ENCODE measurements around the gene POMGNT1.
A peak's percentile ranks its signal among the peaks of the same experiment; 100 is the strongest.

Gene POMGNT1

DNA sequence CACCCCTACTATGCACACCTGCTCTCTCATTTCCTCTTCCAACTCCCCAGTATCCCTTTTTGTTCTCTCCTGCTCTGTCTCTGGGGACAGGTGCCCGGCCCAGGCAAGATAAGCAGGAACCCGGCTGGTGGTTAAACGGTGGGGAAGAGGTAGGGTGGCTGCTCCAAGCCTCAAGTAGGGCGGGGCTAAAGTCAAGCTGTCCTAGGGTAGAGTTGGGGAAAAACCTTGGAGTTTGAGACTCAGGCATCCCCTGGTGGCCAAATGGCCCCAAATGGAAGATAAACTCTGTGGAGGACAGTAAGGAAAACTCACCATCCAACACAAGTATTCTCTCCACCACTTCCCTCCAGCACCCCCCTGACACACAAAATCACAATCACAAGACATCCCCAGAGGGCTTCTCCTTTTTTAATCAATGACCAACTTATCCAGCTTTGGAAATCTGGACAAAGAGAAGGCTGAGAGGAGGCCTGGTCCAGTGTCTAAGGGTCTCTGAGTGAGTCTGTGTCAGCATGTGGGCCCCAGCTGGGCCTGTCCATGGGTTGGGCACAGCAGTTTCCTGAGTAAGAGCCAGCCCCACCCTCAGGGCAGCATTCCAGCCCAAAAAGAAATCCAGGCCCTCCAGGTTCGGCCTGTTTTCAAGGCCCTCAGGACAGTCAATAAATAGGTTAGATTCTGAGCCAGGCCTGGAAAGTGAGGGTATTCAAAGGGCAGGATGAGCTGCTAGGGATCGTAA, 9.8 kb downstream of the POMGNT1 start:
- in situ Hi-C loops (cut with HindIII; ENCODE audit: low pct_ligation_motif_present, low pct_unique_long_range_greater_than_20kb, low sequenced_read_pairs): loop anchor here (25.0 kb wide), 1 partner anchor 151 kb away; no protein-coding TSS in a partner anchor
- peak; percentile 21 for DNase-seq

DNA sequence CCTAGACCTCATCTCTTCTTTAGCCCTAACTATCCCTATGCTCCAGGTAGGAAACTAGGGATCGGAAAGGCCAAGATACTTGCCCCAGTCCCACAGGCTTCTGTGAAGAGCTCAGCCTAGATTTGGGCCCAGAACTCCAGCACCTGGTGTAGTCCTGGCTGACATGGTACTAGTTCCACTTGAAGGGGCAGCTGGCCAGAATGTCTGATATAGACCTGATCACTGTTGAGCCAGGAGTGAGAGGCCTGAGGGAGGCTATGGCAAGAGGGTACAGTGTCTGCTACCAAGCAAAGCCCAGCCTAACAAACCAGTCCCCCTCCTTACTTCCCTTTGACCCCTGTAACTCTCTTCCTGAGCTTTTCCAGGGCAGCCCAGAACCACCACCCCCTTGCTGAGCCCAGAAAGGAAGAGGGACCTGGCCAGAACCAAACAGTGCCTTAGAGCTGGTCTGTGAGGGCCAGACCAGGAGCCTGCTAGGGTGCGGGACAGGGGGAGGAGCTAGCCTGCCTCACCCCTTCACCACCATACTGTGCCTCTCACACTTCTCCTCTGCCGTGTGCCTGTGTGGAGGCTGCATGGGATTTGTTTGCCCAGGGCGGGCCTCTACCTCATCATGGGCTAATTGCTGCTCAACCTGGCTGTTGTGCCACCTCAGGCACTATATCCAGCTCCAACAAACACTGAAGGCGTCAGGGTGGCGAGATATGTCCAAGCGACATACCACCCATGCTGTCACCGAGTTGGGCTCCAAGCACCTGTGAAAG, 10.9 kb downstream of the POMGNT1 start:
- no peak for DNase-seq
- in situ Hi-C loops (cut with HindIII; ENCODE audit: low pct_ligation_motif_present, low pct_unique_long_range_greater_than_20kb, low sequenced_read_pairs): loop anchor here (25.0 kb wide), 1 partner anchor 150 kb away; no protein-coding TSS in a partner anchor

DNA sequence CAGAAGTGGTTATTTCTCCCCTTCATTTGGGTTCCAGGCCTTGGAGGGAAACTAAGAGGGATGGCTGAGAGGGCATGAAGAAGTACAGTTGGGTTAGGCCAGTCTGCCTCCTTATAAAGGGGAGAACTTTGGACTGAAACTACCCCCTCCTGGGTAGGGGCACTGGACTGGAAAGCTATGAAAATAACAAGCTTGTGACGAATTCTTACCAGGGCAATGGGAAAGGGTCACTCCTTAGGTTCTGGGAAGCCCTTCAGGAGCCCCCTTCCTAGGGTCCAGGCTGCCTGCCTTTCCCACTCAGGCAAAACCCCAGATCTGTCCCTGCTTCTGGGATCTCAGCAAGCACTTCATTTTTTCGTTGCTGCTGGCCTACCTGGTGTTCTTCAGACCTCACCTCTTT, 12.2 kb downstream of the POMGNT1 start:
- DNase-seq: peak; percentile 74
- in situ Hi-C loops (cut with HindIII; ENCODE audit: low pct_ligation_motif_present, low pct_unique_long_range_greater_than_20kb, low sequenced_read_pairs): loop anchor here (25.0 kb wide), 1 partner anchor 149 kb away; no protein-coding TSS in a partner anchor

DNA sequence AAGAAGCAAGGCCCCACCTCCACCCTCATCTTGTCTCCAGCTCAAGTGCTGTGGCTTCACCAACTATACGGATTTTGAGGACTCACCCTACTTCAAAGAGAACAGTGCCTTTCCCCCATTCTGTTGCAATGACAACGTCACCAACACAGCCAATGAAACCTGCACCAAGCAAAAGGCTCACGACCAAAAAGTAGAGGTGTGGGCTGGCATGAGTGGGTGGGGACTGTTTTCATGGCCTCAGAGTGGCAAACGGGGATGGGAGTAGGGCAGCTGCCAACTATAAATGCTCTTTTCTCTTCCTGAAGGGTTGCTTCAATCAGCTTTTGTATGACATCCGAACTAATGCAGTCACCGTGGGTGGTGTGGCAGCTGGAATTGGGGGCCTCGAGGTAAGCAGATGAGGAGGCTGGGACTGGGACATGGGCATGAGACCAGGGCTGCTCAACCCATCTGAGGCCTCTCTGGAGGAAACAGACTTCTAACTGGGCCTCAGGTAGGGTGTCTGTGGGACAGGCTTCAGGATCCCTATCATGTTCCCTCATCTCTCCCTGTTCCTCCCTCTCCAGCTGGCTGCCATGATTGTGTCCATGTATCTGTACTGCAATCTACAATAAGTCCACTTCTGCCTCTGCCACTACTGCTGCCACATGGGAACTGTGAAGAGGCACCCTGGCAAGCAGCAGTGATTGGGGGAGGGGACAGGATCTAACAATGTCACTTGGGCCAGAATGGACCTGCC, 13.1 kb downstream of the POMGNT1 start:
- in situ Hi-C loops (cut with HindIII; ENCODE audit: low pct_ligation_motif_present, low pct_unique_long_range_greater_than_20kb, low sequenced_read_pairs): loop anchor here (25.0 kb wide), 1 partner anchor 148 kb away; no protein-coding TSS in a partner anchor
- DNase-seq: no peak

DNA sequence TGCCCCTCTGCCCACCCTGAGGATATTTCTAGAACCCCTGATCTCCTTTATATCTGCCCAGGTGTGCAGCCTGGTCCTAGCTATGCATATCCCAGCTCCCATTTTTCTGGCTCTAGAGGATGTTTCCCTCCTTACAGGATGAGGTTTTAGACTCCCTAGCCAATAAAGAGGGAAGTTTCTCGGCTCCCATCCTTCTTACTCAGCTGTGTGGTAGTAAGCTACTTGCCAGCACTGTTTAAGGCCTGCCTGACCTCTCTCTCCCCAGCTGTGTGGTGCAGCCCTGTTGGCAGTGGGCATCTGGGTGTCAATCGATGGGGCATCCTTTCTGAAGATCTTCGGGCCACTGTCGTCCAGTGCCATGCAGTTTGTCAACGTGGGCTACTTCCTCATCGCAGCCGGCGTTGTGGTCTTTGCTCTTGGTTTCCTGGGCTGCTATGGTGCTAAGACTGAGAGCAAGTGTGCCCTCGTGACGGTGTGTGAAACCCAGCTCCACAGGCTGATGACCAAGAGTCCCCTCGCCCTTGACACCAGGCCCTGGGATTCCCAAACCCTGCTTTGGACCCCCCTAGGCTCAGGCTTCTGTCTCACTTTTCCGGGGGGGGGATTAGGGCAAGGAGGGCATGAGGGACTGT, 14.2 kb downstream of the POMGNT1 start:
- DNase-seq: peak; percentile 19
- in situ Hi-C loops (cut with HindIII; ENCODE audit: low pct_ligation_motif_present, low pct_unique_long_range_greater_than_20kb, low sequenced_read_pairs): loop anchor here (25.0 kb wide), 1 partner anchor 147 kb away; no protein-coding TSS in a partner anchor

DNA sequence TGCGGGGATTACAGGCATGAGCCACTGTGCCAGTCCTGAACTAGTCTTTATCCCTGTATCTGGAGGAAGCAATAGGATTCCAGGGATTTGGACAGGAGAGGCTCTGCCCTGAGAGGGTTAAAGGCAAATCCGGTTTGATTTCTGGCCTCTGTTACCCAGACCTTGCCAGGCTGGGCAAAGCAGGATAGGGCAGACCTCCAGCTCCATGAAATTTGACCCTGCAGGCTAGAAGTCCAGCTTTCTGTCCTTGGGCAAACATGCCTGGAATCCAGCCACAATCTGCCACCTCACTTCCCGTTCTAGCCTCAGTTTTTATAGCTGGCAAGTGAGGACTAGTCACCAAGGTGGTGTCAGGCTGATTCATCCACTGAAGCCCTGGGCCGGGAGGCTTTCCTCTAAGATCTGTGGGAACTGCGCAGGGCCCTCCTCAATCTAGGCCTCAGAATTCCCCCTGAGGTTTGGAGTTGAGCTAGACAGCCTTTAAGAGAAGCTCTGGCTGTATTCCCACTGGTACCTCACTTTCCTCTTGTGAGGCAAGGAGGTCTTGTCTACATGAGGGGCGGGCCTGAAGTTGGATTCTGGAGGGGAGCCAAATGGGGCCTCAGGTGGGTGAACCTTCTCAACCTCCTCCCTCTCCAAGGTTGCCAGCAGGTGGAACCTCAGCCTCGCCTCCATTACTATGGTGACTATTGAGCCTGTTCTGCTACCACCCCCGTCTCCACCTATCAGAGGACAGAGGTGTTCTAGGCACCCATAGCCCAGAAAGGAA, 15.0 kb downstream of the POMGNT1 start:
- in situ Hi-C loops (cut with HindIII; ENCODE audit: low pct_ligation_motif_present, low pct_unique_long_range_greater_than_20kb, low sequenced_read_pairs): loop anchor here (25.0 kb wide), 1 partner anchor 146 kb away; no protein-coding TSS in a partner anchor
- peak; percentile 98 for DNase-seq

DNA sequence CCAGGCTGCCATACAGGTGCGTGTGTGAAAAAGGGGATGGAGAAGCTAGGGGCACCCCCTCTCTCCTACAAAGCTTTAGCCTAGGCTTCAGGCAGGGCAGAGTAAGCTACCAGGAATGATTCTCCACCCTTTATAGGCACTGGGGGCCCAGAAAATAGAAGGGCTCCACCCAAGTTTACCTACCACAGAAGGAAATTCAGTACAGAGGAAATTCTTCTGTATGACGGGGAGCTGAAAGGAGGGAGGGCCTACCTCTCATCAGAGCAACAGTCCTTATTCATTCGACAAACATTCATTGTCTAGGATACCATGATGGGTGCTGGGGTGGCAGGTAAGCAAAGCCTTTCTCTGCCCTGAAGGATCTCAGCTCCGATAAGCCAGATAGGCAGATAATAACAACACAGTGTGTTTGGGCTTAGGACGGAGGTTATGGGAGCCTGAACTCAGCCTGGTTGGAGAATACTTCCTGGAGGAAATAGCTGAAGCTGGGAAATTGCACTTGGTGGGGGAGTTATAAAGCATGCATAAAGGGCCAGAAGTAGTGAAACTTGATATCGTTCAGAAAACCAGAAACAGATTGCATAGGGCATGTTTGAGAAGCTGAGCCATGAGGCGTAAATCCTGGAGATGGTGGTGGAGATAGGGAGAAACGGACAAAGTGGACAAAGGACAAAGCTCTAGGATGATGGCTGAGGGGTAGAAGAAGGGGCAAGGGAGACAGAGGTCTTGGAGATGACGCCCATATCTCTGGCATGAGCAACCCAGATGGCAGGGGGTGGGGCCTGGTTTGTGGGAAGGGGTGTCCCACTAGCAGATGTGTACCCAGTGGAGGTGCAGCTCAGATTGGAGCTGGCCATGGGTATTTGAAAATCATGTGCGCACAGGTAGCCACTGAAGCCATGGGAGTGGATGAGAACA, 16.6 kb downstream of the POMGNT1 start:
- DNase-seq: no peak
- in situ Hi-C loops (cut with HindIII; ENCODE audit: low pct_ligation_motif_present, low pct_unique_long_range_greater_than_20kb, low sequenced_read_pairs): loop anchor here (25.0 kb wide), 1 partner anchor 144 kb away; no protein-coding TSS in a partner anchor

DNA sequence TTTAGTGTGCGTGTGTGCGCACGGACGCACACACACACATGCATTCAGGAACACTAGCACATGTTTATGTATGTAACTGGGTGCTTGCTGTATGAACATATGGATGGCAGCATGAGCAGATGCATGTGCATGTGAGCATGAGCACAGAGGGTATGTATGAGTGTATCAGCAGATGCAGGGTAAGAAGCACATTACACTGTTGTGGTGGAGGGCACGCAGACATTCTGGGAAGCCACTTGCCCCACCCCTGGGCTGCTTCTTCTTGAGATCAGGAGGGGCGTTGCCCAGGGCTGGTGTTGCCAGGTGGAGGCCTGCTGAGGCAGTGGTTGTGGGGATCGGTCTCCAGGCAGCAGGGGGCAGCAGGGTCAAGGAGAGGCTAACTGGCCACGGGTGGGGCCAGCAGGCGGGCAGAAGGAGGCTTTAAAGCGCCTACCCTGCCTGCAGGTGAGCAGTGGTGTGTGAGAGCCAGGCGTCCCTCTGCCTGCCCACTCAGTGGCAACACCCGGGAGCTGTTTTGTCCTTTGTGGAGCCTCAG, 18.1 kb downstream of the POMGNT1 start:
- in situ Hi-C loops (cut with HindIII; ENCODE audit: low pct_ligation_motif_present, low pct_unique_long_range_greater_than_20kb, low sequenced_read_pairs): loop anchor here (25.0 kb wide), 1 partner anchor 143 kb away; no protein-coding TSS in a partner anchor
- DNase-seq: peak; percentile 74

DNA sequence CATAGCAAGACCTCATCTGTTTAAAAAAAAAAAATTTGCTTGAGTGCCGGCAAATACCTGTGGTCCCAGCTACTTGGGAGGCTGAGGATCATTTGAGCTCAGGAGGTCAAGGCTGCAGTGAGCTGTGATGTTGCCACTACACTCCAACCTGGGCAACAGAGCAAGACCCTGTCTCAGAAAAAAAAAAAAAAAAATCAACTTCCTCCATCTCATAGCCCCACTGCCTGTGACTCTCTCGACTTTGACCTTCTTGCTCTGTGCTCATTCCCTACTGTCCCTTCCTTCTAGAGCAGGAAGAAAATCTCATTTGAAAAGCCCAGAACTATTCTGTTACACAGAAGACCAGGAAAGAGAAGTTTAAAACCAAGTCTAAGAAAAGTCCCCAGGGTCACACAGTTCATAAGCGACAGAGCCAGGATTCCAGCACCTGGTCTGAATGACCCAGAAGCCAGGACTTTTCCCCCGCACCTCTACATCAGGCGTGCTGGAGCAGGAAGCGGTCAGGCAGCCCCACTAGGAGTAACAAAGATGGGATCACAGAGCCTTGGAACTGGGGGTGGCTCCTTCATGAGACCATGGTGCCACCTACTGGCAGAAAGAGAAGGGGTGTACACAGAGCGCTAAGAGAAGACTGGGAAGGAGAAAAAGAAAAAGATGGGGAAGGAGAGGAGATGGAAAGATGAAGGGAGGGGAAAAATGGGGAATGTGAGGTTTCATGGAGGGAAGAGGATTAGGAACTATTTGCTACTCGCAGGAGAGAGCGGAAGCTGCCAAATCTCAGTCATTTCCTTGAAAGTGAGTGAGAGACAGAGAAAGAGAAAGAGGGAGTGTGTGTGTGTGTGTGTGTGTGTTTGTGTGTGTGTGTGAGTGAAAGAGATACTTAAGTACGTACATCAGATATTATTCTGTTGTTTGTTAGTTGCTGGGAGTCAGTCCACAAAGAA, 18.8 kb downstream of the POMGNT1 start:
- DNase-seq: peak; percentile 88
- in situ Hi-C loops (cut with HindIII; ENCODE audit: low pct_ligation_motif_present, low pct_unique_long_range_greater_than_20kb, low sequenced_read_pairs): loop anchor here (25.0 kb wide), 1 partner anchor 142 kb away; no protein-coding TSS in a partner anchor

DNA sequence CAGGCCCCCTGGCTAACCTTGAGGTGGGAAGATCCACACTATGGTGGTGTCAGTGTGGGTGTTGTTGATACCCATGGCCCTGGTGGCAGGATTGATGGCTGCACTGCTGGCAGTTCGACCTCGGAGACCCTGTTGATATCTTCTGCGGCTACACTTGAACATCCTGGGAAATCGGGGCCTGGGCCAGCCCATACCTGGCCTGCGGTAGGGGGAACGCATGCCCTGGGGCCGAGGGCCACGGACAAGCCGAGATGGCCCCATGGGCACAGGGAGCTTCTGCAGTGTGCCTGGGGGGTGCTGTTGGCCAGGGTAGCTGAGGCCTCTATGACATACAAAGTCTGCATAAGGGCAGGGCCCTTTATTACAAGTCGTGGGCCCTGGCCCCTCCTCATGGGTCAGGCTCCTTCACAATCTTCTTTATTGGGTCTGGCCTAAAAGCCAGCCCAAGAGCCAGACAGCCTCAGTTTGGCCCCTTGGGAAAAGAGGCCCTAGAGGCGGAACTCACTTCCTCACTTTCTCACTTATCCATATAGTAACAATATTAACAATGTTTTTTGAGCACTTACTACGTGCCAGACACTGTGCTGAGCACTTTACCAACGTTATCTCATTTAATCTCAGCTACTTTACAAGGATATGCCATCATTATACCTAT, 21.9 kb downstream of the POMGNT1 start, which contains the start of gene P3R3URF:
TSS of gene P3R3URF (minus strand) at position 278 of the 655 bp plus-strand sequence. CDS start at position 261, 17 bp downstream.
- in situ Hi-C loops (cut with HindIII; ENCODE audit: low pct_ligation_motif_present, low pct_unique_long_range_greater_than_20kb, low sequenced_read_pairs): loop anchor here (25.0 kb wide), 1 partner anchor 139 kb away; no protein-coding TSS in a partner anchor
- DNase-seq: no peak

DNA sequence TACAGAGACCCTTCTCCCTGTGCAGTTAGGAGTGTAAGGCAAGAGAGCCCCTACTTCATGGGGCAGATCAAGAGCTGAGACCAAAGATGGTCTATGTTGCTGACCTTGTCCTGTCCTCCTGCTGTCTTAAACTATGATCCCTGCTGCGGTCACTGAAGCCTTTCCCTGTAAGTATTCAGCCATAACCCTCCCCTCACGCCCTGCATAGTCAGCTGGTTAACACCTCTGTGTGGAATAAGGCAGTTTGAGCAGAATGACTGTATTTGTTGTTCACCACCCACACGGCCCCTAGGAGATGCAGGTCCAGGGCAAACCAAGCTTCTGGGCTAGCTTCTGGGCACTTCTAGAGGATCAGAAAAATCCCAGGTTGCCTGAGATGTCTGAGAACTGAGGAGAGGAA, 23.0 kb downstream of the POMGNT1 start:
- in situ Hi-C loops (cut with HindIII; ENCODE audit: low pct_ligation_motif_present, low pct_unique_long_range_greater_than_20kb, low sequenced_read_pairs): loop anchor here (25.0 kb wide), 1 partner anchor 138 kb away; no protein-coding TSS in a partner anchor
- DNase-seq: no peak

DNA sequence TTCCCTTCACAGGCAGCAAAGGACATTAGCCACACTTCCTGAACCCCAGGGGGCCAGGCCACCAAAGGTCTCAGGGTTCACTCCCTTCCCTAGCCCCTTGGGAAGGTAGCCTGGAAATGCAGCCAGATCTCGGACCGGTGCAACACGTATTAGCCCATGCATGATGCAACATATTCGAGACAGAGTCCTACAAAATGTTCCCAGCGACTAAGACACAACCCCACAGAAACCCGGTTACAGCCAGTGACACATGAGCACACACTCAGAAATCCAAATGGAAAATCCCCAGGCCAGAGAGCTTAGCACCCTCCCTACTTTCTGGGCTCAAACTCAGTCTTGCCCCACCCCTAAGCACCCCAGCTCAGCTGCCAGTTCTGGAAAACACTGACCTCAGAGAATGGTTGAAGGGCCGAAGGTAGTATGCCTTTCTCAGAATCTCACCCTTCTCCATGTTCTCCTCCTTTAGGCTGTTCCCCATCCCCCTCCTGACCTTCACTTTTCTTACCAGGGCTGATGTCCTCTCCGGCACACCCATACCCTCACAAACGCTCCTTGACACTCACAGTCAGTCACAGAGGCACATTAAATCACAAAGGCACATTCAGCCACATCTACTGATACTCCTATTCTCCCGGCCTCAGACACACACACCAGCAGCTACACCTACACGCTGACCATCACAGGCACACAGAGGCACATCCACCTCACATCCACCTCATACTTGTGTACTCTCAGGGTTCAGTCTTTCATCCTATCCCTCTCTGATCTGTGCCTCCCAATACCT, 23.6 kb downstream of the POMGNT1 start, which contains the start of gene TSPAN1:
TSS of gene TSPAN1 (plus strand) at position 640 of the 784 bp plus-strand sequence. CDS start 6,021 bp downstream, outside the sequence.
- in situ Hi-C loops (cut with HindIII; ENCODE audit: low pct_ligation_motif_present, low pct_unique_long_range_greater_than_20kb, low sequenced_read_pairs): loop anchor here (25.0 kb wide), 1 partner anchor 137 kb away; no protein-coding TSS in a partner anchor
- DNase-seq: no peak

DNA sequence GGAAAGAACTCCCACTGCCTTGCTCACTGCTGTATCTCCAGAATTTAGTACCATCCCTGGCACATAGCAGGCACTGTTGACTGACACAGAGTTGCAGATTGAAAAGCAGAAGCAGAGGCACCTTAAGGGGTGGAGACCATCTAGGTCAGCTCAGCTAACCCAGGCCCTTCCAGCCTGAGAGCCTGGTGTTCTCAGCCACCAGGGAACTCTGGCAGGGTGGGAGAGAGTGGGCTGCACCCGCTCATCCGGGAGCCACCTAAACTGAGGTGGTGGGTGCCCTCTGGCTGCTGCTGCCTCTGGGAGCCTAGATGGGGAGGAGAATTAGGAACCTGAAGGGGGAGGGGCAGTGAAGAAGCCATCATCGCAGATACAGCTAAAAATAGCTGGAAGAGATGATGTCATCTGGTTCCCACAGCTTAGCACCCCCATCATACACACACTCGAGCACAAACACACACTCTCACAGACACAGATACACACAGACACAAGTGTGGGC, 24.8 kb downstream of the POMGNT1 start:
- DNase-seq: no peak

DNA sequence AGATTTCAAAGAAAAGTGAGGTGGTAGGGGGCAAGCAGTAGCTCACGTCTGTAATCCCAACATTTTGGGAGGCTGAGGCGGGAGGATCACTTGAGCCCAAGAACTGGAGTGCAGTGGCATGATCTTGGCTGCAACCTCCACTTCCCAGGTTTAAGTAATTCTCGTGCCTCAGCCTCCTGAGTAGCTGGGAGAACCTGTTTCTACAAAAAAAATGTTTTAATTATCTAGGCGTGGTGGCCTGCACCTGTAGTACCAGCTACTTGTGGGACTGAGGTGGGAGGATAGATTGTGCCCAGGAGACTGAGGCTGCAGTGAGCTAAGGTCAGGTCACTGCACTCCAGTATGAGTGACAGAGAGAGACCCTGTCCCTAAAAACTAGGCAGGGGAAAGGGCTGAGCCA, 25.9 kb downstream of the POMGNT1 start:
- DNase-seq: no peak
- in situ Hi-C loops (cut with HindIII; ENCODE audit: low pct_ligation_motif_present, low pct_unique_long_range_greater_than_20kb, low sequenced_read_pairs): no loop called here

More for the DNA sequence above, 24.8 kb downstream of the POMGNT1 start:
- in situ Hi-C loops (cut with HindIII; ENCODE audit: low pct_ligation_motif_present, low pct_unique_long_range_greater_than_20kb, low sequenced_read_pairs): no loop called here
